Activated naive CD8-positive, alpha-beta T cell treated with anti-CD3 and anti-CD28 coated beads, Interleukin-2, amount 50 U/mL, for 24 hours (primary cell): ENCODE results near the gene ZNF280D.

Experiments
- ATAC-seq: fragments of 150-1000 bp; cut with Tn5 transposase; one replicate; pipeline ENCODE4 v1.10.0; 2021
- DNase-seq: peaks from one replicate; pipeline ENCODE4 v3.0.0; 2021
- H3K27ac Mint-ChIP-seq: one replicate; pipeline ENCODE4 v1.8.0; 2021; ENCODE audit warnings: mild to moderate bottlenecking, mixed read lengths
- H3K27me3 Mint-ChIP-seq: one replicate; pipeline ENCODE4 v1.8.0; 2021; ENCODE audit warnings: mixed read lengths
- H3K36me3 Mint-ChIP-seq: one replicate; pipeline ENCODE4 v1.8.0; 2021; ENCODE audit warnings: low read depth, mixed read lengths
- H3K4me1 Mint-ChIP-seq: one replicate; pipeline ENCODE4 v1.8.0; 2021; ENCODE audit warnings: mixed read lengths
- H3K4me3 Mint-ChIP-seq: one replicate; pipeline ENCODE4 v1.8.0; 2021; ENCODE audit warnings: mild to moderate bottlenecking, moderate library complexity, mixed read lengths
- H3K9me3 Mint-ChIP-seq: one replicate; pipeline ENCODE4 v1.8.0; 2021; ENCODE audit warnings: mixed read lengths

ZNF280D gene

GRCh38 chr15:56608993-56609392 lies 124.3 kb downstream of the ZNF280D start:
- H3K27me3 Mint-ChIP-seq, result peaks cover 7% of the 10 kb centered on the region
- H3K27ac Mint-ChIP-seq, result no peak overlapping the region
- no peaks in the 10 kb centered on the region for H3K9me3 Mint-ChIP-seq
- DNase-seq, result no peak
- no peak for ATAC-seq
- no peaks in the 10 kb centered on the region for H3K36me3 Mint-ChIP-seq
- peaks cover 15% of the 10 kb centered on the region for H3K4me1 Mint-ChIP-seq
- H3K4me3 Mint-ChIP-seq, result no peak overlapping the region

- DNase-seq (no peak), ATAC-seq (peak; percentile 52)
- H3K27ac Mint-ChIP-seq, result no peak overlapping the region
- H3K9me3 Mint-ChIP-seq, result no peaks in the 10 kb centered on the region
- no peaks in the 10 kb centered on the region for H3K36me3 Mint-ChIP-seq
- H3K4me3 Mint-ChIP-seq, result no peak overlapping the region
- peaks cover 15% of the 10 kb centered on the region for H3K4me1 Mint-ChIP-seq
- peaks cover 4% of the 10 kb centered on the region for H3K27me3 Mint-ChIP-seq
Observed at GRCh38 chr15:56608140-56608778, 125.0 kb downstream of the ZNF280D start.

GRCh38 chr15:56602253-56602652 lies 131.1 kb downstream of the ZNF280D start:
- Mint-ChIP-seq H3K4me1 (no peaks in the 10 kb centered on the region), H3K36me3 (peaks cover 2% of the 10 kb centered on the region), H3K9me3 (peaks cover 16% of the 10 kb centered on the region), H3K4me3 (no peak overlapping the region), H3K27me3 (peaks cover 2% of the 10 kb centered on the region), H3K27ac (no peak overlapping the region)
- DNase-seq (no peak), ATAC-seq (no peak)

- H3K27me3 Mint-ChIP-seq, result peaks cover under 1% of the 10 kb centered on the region
- H3K4me1 Mint-ChIP-seq, result no peaks in the 10 kb centered on the region
- DNase-seq (no peak), ATAC-seq (no peak)
- peaks cover 16% of the 10 kb centered on the region for H3K9me3 Mint-ChIP-seq
- H3K4me3 Mint-ChIP-seq, result no peak overlapping the region
- H3K36me3 Mint-ChIP-seq, result peaks cover 2% of the 10 kb centered on the region
- H3K27ac Mint-ChIP-seq, result no peak overlapping the region
Observed at GRCh38 chr15:56600380-56600779, 132.9 kb downstream of the ZNF280D start.

- DNase-seq (no peak), ATAC-seq (no peak)
- no peaks in the 10 kb centered on the region for H3K27me3 Mint-ChIP-seq
- no peak overlapping the region for H3K27ac Mint-ChIP-seq
- H3K9me3 Mint-ChIP-seq, result peaks cover 16% of the 10 kb centered on the region
- peaks cover 2% of the 10 kb centered on the region for H3K36me3 Mint-ChIP-seq
- no peak overlapping the region for H3K4me3 Mint-ChIP-seq
- no peaks in the 10 kb centered on the region for H3K4me1 Mint-ChIP-seq
Observed at GRCh38 chr15:56598991-56599390, 134.3 kb downstream of the ZNF280D start.

- no peaks in the 10 kb centered on the region for H3K4me1 Mint-ChIP-seq
- peaks cover 5% of the 10 kb centered on the region for H3K36me3 Mint-ChIP-seq
- no peaks in the 10 kb centered on the region for H3K27me3 Mint-ChIP-seq
- peaks cover 42% of the 10 kb centered on the region for H3K9me3 Mint-ChIP-seq
- ATAC-seq (no peak), DNase-seq (no peak)
- no peak overlapping the region for H3K4me3 Mint-ChIP-seq
- H3K27ac Mint-ChIP-seq, result no peak overlapping the region
Observed at GRCh38 chr15:56587686-56588085, 145.6 kb downstream of the ZNF280D start.

GRCh38 chr15:56586206-56586605 lies 147.1 kb downstream of the ZNF280D start:
- ATAC-seq (no peak), DNase-seq (no peak)
- Mint-ChIP-seq H3K4me1 (no peaks in the 10 kb centered on the region), H3K4me3 (no peak overlapping the region), H3K9me3 (peaks cover 45% of the 10 kb centered on the region), H3K36me3 (peaks cover 5% of the 10 kb centered on the region), H3K27me3 (no peaks in the 10 kb centered on the region), H3K27ac (no peak overlapping the region)

- peaks cover 30% of the 10 kb centered on the region for H3K9me3 Mint-ChIP-seq
- no peaks in the 10 kb centered on the region for H3K4me1 Mint-ChIP-seq
- H3K27ac Mint-ChIP-seq, result no peak overlapping the region
- H3K36me3 Mint-ChIP-seq, result peaks cover 3% of the 10 kb centered on the region
- no peaks in the 10 kb centered on the region for H3K27me3 Mint-ChIP-seq
- no peak overlapping the region for H3K4me3 Mint-ChIP-seq
- DNase-seq (no peak), ATAC-seq (no peak)
Observed at GRCh38 chr15:56582785-56583184, 150.5 kb downstream of the ZNF280D start.
